ENCODE data around the gene CLHC1. TPM values are rescaled to one million over a fixed set of nuclear protein-coding genes. Genes with fewer than 3 reads are reported as not detected.
"Not testable (repeated sequence)": the region's sequence is repeated elsewhere in the genome, so short reads cannot be mapped to it uniquely, and the experiment has no call there.

The CLHC1 gene
- total RNA-seq, 2 donors from 2014 or later, result 4.6 to 9.5 TPM

- H3K4me3 ChIP-seq, result no peak overlapping the region
- H3K36me3 ChIP-seq, result peaks cover 66% of the 10 kb centered on the region
- H3K27ac ChIP-seq, result no peak overlapping the region
- H3K9me3 ChIP-seq, result no peaks in the 10 kb centered on the region
- TF ChIP-seq, protein P1, sequence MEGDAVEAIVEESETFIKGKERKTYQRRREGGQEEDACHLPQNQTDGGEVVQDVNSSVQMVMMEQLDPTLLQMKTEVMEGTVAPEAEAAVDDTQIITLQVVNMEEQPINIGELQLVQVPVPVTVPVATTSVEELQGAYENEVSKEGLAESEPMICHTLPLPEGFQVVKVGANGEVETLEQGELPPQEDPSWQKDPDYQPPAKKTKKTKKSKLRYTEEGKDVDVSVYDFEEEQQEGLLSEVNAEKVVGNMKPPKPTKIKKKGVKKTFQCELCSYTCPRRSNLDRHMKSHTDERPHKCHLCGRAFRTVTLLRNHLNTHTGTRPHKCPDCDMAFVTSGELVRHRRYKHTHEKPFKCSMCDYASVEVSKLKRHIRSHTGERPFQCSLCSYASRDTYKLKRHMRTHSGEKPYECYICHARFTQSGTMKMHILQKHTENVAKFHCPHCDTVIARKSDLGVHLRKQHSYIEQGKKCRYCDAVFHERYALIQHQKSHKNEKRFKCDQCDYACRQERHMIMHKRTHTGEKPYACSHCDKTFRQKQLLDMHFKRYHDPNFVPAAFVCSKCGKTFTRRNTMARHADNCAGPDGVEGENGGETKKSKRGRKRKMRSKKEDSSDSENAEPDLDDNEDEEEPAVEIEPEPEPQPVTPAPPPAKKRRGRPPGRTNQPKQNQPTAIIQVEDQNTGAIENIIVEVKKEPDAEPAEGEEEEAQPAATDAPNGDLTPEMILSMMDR (IDR thresholded peaks at IDR 0.05), result no peak
- DNase-seq (ENCODE audit: low spot score), result no peak
- no peaks in the 10 kb centered on the region for H3K27me3 ChIP-seq
- no peaks in the 10 kb centered on the region for H3K4me1 ChIP-seq
Observed at GRCh38 chr2:55242617-55243016, 10.5 kb upstream of the CLHC1 start.

GRCh38 chr2:55241582-55241981 is 9.5 kb upstream of the CLHC1 start:
- H3K27ac ChIP-seq; H3K4me3 ChIP-seq; DNase-seq (ENCODE audit: low spot score); H3K27me3 ChIP-seq; H3K9me3 ChIP-seq; H3K4me1 ChIP-seq: not testable (repeated sequence)
- peaks cover 63% of the 10 kb centered on the region for H3K36me3 ChIP-seq

DNA sequence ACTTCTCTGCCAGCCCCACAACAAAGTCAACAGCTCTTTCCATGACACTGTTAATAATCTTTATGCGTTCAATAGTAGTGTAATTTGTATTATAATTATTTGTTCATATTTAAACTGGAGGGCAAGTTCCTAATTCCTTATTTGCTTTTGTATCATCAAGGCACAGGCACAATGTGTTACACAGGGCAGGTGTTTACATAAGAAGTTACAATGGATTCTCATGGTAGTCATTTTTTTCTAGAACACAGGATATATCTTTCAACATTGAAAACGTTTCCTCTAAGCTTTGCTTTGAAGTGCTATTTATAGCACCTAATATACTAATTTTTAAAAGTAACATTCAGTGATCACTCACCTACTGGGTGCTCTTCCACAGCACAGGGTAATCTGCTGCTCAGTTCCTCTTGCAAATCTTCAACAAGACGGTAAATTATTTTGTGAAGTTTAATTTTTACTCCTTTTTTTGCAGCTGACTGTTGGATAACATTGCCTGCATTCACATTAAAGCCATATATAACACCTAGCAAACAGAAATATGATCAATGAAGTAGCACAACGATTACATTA is 7.6 kb upstream of the CLHC1 start:
- no peak for DNase-seq (ENCODE audit: low spot score)
- H3K27ac ChIP-seq, result no peak overlapping the region
- no peak overlapping the region for H3K4me3 ChIP-seq
- H3K4me1 ChIP-seq, result peaks cover 0 to 5% of the 10 kb centered on the region in 2 donors
- TF ChIP-seq, protein P1 (IDR thresholded peaks at IDR 0.05), result no peak
- no peaks in the 10 kb centered on the region for H3K9me3 ChIP-seq
- H3K27me3 ChIP-seq, result no peaks in the 10 kb centered on the region
- H3K36me3 ChIP-seq, result peaks cover 63% of the 10 kb centered on the region

- Histone ChIP-seq H3K27me3 (no peaks in the 10 kb centered on the region), H3K9me3 (no peaks in the 10 kb centered on the region), H3K36me3 (peaks cover 49% of the 10 kb centered on the region), H3K4me1 (peaks cover 0 to 20% of the 10 kb centered on the region in 2 donors), H3K4me3 (no peak overlapping the region), H3K27ac (no peak overlapping the region)
- TF ChIP-seq, protein P1 (IDR thresholded peaks at IDR 0.05), result no peak
- no peak for DNase-seq (ENCODE audit: low spot score)
Observed at GRCh38 chr2:55236992-55237543, 5.0 kb upstream of the CLHC1 start.

DNA sequence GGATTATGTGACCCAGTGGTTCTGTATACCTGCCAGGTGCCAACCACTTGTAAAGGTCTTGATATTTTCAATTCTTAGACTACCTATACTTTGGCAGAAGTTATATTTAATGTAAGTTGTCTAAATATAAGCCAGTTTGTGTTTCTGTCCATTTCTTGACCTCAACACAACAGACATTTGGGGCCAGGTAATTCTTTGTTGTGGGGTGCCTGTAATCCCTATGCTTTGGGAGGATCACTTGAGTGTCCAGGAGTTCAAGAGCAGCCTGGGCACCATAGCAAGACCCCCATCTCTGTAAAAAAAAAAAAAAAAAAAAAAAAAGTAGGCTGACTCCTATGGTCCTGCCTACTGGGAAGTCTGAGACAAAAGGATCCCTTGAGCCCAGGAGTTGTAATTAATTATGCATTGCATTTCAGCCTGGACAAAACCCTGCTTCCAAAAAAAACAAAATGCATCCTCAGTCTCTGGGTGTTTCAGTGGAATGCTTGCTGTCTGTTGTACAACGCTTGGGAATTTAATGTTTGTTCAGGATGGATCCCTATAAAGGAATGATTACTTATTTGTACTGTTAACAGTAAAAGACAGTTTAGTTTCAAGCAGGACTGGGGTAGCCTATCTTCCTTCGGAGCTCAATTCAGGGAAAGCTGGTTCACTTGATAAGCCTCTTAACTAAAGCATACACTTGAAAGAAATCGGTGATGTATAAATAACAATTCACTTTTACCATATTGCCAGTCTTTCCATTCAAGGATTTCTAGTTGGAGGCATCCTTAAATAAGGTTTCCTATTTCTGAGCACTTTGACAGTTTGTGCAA is 3.8 kb upstream of the CLHC1 start:
- Histone ChIP-seq H3K9me3 (no peaks in the 10 kb centered on the region), H3K27me3 (no peaks in the 10 kb centered on the region), H3K4me1 (peaks cover 0 to 27% of the 10 kb centered on the region in 2 donors), H3K36me3 (peaks cover 46% of the 10 kb centered on the region), H3K27ac (no peak overlapping the region), H3K4me3 (no peak overlapping the region)
- no peak for DNase-seq (ENCODE audit: low spot score)
- TF ChIP-seq, protein P1 (IDR thresholded peaks at IDR 0.05), result no peak

DNA sequence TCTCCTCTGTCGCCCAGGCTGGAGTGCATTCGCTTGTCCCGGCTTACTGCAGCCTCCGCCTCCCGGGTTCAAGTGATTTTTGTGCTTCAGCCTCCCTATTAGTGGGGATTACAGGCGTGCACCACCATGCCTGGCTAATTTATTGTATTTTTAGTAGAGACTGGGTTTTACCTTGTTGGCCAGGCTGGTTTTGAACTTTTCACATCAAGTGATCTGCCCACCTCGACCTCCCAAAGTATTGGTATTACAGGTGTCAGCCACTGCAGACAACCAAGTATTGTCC is 1.5 kb upstream of the CLHC1 start:
- Histone ChIP-seq H3K36me3 (peaks cover 37% of the 10 kb centered on the region), H3K27ac (no peak overlapping the region), H3K9me3 (no peaks in the 10 kb centered on the region), H3K27me3 (no peaks in the 10 kb centered on the region), H3K4me3 (peak overlapping the region; percentile 82 to 85), H3K4me1 (peaks cover 0 to 36% of the 10 kb centered on the region in 2 donors)
- no peak for DNase-seq (ENCODE audit: low spot score)
- TF ChIP-seq, protein P1 (IDR thresholded peaks at IDR 0.05), result no peak

Measured in right atrium auricular region (tissue), 2 donors.